Fibroblast of pulmonary artery (primary cell): Measurements from ENCODE around the gene MRPL40.

Source experiments
- DNase-seq: peaks from one replicate; pipeline ENCODE4 v3.0.0-alpha.2; 2010; ENCODE audit warnings: low read depth
- H3K4me3 ChIP-seq: replicated peaks from 2 replicates; pipeline ENCODE4 v1.5.1; 2011; ENCODE audit warnings: low read depth, mild to moderate bottlenecking, control low read depth, low read length, moderate library complexity
- TF ChIP-seq, protein P1 (sequence below): IDR thresholded peaks from 2 replicates; pipeline ENCODE4 v1.5.1; 2011; ENCODE audit warnings: mild to moderate bottlenecking, control low read depth, low read length, inconsistent platforms; ENCODE audit errors: missing control alignments

Gene MRPL40

DNA sequence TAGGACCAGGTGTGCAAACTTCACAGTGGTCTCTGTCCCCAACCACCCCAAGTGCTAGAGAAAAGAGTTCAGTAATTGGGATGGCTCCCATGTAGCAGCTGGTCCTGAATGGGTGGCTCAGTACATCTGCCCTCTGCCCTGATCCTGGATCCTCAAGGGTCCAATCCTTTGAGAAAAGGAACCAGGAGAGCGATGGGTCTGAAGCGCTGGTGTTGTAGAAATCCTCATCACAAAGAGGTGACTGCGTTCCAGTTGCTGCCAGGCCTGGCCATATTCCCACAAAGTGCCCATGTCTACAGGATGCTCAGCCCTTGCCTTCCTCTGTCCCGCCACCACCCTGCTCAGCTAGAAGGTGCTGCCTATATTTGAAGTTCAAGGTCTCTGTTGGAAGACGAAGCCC, 21.4 kb downstream of the MRPL40 start:
- no peak for DNase-seq
- TF ChIP-seq, protein P1, sequence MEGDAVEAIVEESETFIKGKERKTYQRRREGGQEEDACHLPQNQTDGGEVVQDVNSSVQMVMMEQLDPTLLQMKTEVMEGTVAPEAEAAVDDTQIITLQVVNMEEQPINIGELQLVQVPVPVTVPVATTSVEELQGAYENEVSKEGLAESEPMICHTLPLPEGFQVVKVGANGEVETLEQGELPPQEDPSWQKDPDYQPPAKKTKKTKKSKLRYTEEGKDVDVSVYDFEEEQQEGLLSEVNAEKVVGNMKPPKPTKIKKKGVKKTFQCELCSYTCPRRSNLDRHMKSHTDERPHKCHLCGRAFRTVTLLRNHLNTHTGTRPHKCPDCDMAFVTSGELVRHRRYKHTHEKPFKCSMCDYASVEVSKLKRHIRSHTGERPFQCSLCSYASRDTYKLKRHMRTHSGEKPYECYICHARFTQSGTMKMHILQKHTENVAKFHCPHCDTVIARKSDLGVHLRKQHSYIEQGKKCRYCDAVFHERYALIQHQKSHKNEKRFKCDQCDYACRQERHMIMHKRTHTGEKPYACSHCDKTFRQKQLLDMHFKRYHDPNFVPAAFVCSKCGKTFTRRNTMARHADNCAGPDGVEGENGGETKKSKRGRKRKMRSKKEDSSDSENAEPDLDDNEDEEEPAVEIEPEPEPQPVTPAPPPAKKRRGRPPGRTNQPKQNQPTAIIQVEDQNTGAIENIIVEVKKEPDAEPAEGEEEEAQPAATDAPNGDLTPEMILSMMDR = no peak
- no peak overlapping the region for H3K4me3 ChIP-seq

DNA sequence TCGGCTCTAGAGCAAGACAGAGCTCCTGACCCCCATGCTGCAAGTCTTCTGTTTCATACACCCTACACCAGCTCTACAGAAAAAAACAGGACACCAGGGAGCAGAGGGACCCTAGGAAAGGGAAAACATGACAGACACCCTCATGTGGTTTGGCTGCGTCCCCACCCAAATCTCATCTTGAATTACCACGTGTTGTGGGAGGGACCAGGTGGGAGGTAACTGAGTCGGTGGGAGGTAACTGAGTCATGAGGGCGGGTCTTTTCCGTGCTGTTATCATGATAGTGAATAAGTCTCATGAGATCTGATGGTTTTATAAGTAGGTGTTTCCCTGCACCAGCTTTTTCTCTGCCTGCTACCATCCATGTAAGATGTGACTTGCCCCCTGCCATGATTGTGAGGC, 21.8 kb downstream of the MRPL40 start:
- DNase-seq = no peak
- H3K4me3 ChIP-seq = no peak overlapping the region
- TF ChIP-seq, protein P1 = no peak

DNA sequence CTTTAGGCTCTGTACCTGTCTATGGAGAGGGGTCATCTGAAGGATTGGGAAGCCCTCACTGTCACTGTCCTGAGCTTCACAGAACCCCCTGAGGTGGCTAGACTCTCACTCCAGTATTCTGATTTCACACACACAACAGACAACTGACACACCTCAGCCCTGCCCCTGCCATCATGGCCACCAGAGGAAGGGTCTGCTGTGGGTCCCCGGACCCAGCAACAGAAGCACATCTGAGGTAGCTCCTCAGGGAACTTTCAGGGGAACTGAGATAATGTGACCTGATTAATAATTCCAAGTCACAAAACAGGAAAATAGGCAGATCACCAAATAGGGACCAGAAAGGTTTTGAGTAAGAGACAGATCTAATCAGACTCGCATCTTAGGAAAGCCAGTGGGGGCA, 22.7 kb downstream of the MRPL40 start:
- no peak for DNase-seq
- H3K4me3 ChIP-seq = no peak overlapping the region
- TF ChIP-seq, protein P1 = no peak

DNA sequence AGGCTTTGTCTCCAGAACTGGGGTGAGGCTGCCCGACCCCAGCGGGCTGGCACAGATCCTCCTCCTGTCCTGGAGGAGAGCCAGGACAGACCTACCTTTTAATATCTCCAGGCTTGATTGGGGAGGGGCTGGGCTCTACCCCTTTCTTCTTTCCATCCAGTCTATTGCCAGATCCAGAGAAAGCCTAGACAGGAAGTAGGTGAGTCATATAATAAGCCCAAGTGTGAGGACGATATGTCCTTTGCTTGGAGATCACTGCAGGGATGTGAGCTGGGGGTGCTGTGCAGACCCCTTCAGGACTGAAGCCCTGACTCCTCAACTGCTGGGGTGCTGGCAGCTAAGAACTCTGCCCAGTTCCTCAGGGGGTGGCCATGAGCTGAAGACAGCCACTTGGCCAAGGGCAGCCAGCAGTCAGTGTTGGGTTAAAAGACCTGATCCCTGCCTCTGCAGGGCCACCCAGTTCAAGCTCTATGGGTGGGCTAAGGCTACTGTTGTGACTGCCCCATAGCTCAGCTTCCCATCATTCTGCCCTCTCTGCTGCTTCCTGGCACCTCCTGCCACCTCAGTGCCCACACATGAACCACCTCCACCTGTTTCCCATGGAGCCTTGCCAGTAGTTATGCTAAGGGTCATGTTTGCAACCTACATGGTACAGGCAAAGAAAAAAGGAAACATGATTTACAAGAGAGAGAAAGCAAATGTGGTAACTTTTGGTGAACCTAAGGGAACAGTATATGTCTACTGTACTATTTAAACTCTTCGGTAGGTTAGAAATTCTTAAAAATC, 23.4 kb downstream of the MRPL40 start:
- DNase-seq = no peak
- H3K4me3 ChIP-seq = no peak overlapping the region
- TF ChIP-seq, protein P1 = no peak

DNA sequence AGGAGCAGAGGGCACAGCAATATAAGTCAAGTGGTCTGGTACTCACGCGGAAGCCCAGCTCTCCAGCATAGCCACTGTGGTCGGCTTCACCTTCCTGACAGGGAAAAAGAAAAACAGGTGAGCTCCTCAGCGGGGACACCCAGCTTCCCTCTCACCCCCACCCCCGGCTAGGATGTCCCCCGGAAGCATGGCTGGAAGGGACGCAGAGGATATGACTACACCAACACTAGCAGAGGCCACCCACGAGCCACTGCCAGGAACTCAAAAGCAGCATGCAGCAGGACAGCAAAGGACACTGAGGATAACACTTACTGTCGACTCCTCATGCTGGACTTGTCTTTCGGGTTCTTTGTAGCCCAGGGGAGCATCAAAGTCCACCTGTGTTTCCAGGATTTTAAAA, 24.2 kb downstream of the MRPL40 start:
- no peak for DNase-seq
- TF ChIP-seq, protein P1 = no peak
- no peak overlapping the region for H3K4me3 ChIP-seq

DNA sequence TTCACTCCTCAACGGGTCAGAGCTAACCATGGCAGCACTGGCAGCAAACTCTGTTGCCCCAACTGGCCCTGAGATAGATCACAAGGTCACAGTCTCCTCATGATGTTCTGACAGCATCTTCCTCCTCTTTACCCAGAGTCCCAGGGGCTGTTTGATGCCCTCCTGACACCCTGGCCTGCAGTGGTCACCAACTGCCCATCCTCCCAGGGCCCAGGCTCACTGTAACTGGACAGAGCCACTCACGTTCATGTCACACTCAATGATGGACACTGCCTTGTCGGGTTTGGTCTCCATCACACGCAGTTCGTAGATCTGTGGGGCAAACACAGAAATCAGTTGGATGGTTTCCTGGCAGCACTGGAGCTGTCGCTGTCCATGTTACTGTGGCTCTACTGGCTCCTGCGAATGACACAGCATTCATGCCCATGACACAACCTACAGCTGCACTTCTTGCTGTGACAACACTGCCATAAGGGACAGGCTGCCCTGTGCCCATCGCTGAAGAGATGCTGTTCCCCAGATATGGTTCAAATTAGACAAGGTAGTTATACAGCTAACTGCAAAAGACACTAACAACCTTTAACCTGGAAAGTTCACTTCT, 25.6 kb downstream of the MRPL40 start:
- no peak overlapping the region for H3K4me3 ChIP-seq
- TF ChIP-seq, protein P1 = no peak

More for the DNA sequence above, 25.6 kb downstream of the MRPL40 start:
- DNase-seq = no peak
